Right renal cortex interstitium (tissue), 3 donors: ENCODE results near the gene MRO. TPM values are rescaled to one million over a fixed set of nuclear protein-coding genes. Genes with fewer than 3 reads are reported as not detected.
"Not testable (repeated sequence)": the region's sequence is repeated elsewhere in the genome, so short reads cannot be mapped to it uniquely, and the experiment has no call there.

Experiments used
- DNase-seq, 3 donors: peaks; one replicate each; pipeline ENCODE4 v3.0.0-alpha.2; 2013; ENCODE audit warnings: low read depth in 3 of 3, low spot score in 2 of 3
- polyA plus RNA-seq, 3 donors: library from polyadenylated mRNA; unstranded; fragments of 120-200 nt; gene quantifications; one replicate each; pipeline ENCODE4 v1.2.1, GENCODE V29; 2013; ENCODE audit not compliant: insufficient read length in 3 of 3

Gene MRO
- polyA plus RNA-seq, 3 donors = 3.0 to 3.7 (median 3.0) TPM

DNA sequence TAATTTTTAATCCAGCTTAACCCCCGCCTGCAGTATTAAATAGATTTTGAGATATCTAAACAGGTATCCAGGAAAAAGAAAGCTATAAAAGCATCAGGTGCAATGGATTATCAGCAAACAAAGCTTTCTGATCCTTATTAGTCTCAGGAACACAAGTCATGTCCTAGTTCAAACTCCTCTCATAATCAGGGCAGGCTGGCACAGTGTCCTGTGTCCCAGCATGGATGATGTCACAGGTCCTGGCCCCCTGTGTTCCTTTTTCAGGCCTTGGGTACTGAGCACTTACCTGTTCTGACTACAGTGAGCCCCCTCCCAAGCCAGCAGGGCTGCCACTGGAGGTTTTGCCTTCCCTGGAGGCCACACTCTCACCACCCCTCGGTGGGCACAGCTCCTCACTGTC lies 19.5 kb upstream of the MRO start:
- DNase-seq = no peak

DNA sequence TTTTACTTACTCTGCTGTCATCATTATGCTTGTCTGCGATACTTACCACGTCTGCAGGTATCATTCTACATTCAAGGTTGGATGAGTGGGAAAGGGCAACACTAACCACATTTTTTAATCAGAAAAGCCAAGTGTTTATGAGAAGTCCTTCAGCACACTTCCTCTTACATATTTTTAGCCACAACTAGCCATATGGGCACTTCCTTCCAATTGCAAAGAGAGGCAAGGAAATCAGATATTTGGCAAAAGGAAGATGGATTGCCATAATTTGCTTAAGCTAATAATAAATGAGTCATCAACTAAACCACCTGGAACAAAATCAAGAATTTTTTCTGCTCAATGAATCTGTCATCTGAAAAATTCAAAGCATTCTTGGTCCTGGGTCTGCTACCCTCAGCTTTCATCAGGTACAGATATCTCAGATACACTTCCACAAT lies 16.7 kb upstream of the MRO start:
- DNase-seq = no peak

DNA sequence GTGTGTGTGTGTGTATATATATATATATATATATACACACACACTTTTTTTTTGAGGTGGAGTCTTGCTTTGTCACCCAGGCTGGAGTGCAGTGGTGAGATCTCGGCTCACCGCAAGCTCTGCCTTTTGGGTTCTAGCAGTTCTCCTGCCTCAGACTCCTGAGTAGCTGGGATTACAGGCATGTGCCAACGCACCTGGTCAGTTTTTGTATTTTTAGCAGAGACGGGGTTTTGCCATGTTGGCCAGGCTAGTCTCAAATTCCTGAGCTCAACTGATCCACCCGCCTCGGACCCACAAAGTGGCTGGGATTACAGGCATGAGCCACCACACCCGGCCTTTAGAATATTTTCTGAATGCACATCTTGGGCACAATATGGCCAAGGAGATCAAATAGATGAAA lies 13.7 kb upstream of the MRO start:
- DNase-seq = not testable (repeated sequence)

DNA sequence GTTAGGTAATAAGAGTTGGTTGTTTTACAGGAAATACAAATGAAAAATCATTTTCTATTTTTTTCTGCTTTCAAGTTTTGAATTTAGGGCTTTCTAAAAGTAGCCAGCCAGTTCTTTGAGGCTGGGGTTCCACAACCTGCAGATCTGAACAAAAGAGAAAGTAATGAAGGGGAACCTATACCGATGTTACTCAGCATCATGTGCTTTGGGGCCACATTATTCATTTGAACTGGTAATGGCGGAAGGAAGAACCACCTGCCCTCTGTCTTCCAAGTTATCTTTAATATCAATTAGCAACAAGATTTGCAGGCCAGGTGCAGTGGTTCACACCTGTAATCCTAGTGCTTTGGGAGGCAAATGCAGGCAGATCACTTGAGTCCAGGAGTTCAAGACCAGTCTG lies 12.9 kb upstream of the MRO start:
- no peak for DNase-seq

DNA sequence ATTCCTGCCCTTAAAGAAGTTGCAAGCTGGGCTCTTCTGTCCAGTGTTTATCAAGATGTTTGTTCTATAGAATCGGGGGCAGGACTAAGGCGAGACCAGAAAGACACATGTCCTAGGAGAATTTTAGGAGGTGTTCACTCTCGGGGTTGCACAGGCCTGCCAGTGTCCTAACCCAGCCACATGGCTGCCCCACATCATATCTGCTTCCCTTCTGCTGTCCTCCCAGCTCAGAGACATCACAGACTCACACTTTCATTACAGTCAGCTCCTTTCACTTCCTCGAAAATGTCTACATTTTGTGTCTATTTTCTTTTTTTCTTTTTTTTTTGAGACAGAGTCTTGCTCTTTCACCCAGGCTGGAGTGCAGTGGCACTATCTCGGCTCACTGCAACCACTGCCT lies 10.7 kb upstream of the MRO start:
- no peak for DNase-seq

DNA sequence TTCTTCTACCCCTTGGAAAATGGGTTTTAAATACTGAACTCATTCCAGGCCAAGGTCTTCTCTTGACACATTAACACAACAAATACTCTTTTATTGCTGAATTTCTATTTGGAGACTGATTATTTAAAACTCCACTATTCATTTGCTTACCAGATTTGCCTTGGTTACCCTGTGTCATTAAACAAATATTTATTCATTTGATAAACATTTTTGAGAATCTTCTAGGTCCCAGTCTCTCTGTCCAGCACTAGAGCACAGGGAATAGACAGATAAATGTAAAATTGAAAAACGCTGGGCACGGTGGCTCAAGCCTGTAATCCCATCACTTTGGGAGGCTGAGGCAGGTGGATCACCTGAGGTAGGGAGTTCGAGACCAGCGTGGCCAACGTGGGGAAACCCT lies 9.8 kb upstream of the MRO start:
- DNase-seq = no peak

DNA sequence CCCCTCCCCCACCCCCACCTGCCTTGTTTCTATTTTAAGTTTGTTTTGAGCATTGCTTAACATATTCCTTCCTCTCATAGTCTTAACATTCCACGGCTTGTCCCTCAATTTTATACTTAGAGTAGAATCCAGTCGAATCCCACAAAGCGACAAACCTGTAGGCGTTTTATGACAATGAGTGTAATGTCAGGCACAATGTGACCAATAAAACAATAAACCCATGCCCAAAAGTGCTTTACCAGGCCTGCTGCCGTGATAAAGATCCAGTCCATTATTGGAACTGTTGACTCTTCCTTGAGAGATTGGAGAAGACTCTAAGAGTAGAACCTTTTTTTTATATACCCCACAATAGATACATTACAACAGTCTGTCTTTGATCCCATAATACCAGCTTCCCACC lies 6.2 kb upstream of the MRO start:
- no peak for DNase-seq

DNA sequence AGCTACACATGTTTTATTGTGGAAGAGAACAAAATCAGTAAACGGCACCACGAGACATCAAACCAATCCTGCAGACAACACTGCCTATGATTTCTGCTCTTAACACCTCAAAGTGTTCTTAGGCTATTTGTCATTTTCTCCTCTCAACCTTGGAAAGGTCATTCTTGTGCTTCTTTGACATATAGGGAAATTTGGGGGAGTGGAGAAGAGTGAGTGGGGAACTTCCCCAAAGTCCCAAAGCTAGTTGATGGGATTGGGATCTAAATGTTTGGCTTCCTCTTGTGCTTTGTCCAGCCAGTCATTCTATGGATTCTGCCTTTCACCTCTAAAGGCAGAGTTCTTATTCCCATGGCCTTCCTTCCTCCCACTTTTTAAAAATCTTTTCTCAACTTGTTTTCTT lies 5.8 kb upstream of the MRO start:
- no peak for DNase-seq

DNA sequence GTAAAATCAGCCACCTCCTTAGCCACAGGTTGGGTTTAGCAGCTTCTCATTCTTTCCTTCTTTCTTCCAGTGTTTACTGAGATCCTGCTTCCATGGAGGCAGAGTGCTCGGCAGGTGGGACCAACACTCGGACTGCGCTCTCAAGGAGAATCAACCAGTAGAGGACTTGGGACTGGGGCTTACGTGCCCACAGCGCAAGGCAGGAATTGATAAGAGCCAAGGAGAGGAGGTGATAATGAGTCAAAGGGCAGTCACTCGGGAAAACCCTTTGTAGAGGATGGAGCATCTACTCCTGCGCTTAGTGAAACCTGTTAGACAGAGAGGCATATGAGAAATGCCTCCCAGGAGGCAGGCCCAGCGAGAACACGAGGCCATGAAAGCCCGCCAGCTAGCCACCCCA lies 2.9 kb upstream of the MRO start:
- DNase-seq = no peak

DNA sequence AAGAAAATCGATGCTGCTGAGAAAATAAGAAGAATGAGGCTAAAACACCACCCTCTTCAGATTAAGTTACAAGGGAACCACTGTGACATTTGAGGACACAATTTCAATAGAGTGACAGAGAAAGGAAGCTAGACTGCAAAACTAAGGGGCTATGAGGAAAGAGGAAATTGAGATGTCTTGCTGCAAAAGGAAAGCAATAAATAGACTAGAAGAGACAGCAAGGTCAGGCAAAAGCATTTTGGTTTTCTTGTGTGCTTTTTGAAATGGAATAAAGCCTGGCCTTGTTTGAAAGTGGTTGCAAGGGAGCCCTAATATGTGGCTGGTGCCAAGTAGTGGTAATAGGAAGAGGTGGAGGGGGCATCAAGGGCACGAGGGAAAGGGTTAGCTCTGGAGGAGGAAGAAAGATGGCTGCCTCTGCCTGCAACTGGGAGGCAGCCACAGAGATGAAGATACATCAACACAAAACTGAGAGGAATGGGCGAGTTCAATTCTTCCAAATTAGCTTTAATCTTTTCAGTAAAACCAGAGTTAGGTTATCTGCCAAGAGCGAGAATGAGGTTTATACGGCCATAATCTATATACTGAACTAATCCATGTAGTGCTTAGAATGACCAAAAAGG lies 1.2 kb upstream of the MRO start:
- DNase-seq = no peak

DNA sequence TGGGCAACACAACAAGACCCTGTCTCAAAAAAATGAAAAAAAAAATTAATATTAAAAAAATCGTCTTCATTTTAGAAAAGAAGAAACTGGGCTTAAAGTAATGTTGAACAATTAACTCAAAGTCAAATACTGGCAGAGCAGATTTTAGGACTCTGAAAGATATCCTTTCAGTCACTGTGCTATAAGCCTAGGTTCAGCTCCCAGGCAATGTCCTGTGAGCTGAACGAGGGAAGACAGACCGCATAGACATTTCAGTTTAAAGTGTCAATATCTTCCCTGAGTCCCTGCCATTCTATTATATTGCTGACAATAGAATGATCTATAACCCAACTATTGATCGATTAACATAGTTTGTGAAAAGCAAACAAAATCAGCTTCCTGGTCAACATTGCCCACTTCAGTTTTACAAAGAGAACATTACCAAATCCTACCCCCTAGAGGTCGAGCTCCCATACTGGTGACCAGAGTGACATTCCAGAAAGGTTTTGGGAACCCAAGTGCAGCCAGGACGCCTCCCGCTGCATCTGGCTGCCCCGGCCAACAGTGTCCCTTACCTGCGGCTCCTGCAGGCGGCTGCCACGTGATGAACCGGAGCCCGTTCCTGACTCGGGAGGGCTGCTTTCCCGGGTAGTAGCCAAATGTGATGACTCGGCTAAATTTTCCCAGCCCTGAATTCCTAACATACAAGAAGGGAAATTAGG lies 639 bp downstream of the MRO start:
- no peak for DNase-seq

DNA sequence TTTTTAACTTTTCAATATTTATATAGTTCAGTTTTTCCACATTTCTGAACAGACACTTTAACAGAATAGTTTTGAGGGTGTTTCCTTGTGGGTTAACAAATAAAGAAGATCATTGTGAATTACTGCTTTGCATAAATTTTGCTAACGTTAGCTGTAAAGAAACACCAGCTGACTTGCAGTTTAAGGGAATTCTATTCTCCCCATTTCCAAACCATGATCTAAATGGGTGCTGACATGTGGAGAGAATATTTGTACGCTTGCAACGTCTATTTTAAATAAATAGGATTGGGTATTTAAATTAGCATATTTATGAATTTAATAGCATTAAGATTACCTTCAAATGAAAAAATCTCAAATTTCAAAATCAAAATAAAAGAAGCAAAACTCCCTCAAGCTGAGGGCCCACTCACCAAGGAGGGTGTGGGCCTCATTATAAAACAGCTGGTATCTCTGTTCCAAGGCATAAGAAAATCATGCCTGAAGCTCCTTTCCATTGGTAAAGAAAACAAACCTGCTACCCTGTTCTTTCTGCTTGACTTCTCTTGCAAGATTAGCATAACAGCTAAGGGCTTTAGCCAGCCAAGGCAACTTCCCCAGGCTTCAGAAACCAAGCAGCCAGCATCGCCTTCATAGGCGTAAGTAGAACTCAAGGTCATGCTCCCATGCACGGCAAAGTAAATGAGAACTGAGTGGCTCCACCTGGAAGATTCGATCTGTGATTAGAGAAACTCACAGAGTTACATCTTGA lies 3.2 kb downstream of the MRO start:
- no peak for DNase-seq

DNA sequence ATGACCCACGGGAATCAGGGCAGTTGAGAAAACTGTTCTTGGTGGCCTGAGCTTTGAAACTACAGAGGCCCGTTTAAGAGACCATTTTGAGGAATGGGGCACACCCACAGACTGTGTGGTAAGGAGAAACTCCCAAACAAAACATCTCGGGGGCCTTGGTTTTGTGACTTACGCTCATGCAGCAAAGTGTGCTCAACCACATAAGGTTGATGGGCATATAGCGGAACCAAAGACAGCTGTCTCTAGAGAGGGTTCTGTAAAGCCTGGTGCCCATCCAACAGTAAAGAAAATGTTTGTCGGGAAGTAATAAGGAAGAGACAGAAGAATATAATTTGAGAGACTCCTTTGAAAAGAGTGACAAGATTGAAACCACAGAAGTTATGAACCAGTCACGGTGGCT lies 5.4 kb downstream of the MRO start:
- DNase-seq = no peak

DNA sequence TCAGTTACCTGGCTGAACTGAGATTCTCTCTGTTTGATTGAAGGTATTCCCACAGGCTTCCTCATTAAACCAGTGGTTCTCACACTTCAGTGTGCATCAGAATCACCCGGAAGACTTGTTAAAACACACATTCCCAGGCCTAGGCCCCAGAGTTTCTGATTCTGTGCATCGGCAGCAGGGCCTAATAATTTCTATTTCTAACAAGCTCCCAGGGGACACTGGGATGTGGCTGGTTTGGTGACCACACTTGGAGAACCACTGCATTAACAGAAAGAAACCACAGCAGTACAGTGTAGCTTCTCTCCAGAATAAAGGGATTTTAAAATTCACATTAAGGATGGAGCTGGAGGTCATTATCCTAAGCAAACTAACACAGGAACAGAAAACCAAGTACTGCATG lies 6.5 kb downstream of the MRO start:
- no peak for DNase-seq

DNA sequence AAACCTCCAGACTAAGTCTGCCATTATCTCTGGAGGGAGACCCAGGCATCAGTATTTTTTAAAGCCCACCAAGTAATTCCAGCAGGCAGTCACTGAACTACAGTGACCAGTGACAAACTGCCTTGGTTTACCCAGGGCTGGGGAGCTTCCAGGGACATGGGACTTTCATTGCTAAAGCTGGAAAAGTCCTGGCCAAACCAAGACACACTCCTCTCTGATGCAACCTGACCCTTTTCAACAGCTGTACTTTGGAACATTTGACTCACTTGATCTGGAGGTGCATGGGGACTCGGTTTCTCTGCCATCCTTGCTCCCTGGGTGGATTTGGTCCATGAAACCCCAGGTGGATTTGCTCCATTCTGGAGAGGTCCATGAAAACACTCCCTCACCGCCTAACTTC lies 7.0 kb downstream of the MRO start:
- DNase-seq = no peak

DNA sequence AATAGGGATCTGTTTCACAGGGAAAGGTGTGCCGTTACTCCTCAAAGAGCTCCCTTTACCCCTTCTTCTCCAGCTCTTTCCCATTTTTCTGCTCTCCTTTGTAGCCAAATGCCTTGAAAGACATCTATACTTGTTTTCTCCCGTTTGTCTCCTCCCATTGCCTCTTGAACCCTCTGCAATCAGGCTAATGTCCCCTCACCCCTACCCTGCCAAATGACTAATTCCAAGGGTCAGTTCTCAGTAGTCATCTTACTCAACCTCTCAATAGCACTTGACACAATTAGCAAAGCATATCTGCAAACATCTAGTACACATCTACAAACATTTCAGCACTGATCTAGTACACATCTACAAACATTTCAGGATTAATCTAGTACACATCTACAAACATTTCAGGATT lies 12.6 kb downstream of the MRO start:
- no peak for DNase-seq

DNA sequence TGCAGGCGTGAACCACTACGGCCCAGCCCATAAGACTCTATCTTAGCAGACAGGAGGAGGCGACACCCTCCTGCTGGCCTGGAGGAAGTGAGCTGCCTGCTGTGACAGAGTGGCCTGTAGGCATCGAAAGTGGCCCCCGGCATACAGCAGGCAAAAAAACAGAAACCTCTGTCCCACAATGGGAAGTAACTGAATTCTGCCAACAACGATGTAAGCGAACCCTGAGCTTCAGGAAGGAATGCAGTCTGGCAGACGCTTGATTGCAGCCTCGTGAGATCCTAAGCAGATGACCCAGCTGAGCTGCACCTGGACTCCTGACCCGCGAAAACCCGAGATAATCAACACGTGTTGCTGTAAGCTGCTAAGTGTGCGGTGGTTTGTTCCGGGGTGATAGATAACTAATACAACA lies 13.6 kb downstream of the MRO start:
- no peak for DNase-seq

DNA sequence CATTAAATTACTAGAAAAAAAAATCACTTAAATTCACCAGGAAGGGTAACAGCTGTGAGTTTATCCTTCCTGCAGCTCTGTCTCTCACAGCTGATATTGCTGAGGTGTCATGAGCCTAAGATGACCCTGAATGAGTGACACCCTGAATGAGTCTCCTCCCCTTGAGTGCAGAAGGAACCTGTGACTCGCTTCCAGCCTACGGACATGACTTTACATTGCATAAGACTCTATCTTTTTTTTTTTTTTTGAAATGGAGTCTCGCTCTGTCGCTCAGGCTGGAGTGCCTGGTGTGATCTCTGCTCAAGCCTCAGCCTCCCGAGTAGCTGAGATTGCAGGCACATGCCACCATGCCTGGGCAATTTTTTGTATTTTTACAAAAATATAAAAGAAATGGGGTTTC lies 14.1 kb downstream of the MRO start:
- no peak for DNase-seq

DNA sequence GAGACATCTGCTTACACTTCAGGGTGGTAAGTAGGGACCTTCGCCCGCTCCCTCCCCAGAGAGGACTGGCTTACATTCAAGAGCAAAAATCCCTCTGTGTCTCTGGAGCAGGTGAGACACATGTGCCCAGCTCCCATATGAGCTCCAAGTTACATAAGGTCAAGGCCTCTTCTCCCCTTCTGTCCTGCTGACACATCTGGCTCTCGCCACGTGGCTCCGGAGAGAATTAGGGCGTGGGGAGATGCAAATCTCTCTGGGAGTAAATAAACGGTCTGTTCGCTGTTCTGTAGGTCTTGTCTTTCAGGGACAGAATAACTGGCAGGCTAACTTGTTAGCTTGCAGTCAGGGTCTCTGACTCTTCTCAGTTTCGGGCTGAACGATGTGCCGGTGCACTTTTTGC lies 16.2 kb downstream of the MRO start:
- DNase-seq = no peak

DNA sequence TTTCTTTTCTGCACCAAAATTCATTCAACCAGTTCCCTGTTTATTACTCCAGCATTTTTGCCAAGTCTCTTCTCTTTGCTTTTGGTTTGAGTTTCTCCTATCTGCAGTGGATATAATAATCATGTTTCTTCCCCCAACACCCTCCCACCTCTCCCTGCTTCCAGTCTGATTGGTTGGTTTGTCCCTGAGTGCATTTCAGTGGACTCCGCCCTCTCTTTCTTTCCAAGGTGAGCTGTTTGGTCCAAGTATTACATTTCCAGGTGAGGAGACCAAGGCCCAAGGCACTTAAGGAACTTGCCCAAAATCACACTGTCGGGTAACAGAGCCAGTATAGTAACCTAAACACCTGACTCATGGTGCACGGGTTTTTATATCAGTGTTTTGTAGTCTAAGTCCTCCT lies 17.7 kb downstream of the MRO start:
- DNase-seq = no peak

DNA sequence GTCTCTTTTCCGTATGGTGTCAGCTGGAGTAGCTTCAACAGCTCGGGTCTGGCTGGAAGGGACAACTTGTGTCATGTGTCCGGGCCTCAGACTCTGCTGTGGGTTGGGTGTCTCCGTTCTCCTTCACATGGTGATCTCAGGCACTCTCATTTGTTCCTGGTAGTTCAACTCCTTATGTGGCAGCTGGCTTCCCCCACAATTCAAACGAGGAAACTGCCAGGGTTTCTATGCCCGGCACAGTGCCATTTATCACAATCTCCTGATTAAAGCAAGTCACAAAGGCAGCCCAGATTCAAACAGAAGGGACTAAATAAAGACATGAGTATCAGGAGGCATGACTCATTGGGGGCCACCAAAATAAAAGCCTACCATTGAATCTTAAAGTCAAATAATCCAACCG lies 22.7 kb downstream of the MRO start:
- DNase-seq = no peak

DNA sequence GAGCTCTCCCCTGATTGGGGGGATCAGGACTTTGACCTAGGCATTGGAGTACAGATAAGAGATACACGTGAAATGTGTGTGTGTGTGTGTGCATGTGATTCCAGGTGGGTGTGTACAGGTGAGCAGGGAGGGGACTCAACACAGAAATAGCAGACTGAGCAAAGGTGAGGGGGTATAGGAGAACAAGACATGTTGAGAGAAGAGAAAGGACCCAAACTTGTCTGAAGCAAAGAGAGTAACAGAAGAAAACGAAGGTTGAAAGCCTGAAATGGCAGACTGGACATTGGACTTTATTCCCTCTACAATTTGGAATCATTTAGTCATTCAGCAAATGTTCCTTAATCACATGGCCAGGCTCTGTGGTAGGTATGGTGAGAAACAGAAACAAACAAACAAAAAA lies 23.3 kb downstream of the MRO start:
- DNase-seq = no peak
